Epithelial cell of esophagus (primary cell): ENCODE results near the gene ATP11B.
"Not testable (repeated sequence)": the region's sequence is repeated elsewhere in the genome, so short reads cannot be mapped to it uniquely, and the experiment has no call there.

Source experiments
- DNase-seq: peaks from one replicate; pipeline ENCODE4 v3.0.0; 2010; ENCODE audit warnings: low read depth
- H3K4me3 ChIP-seq: 2 replicates; pipeline ENCODE4 v1.5.1; 2011; ENCODE audit warnings: mild to moderate bottlenecking, low read length, control low read depth
- CTCF ChIP-seq: IDR thresholded peaks from 2 replicates; pipeline ENCODE4 v1.5.1; 2011; ENCODE audit warnings: low read depth, mild to moderate bottlenecking, low read length, control low read depth, inconsistent platforms; ENCODE audit not compliant: insufficient read depth; ENCODE audit errors: missing control alignments

Gene ATP11B

GRCh38 chr3:182794455-182795388, 1.4 kb downstream of the ATP11B start:
- TF ChIP-seq CTCF: no peak
- peak; percentile 4 for DNase-seq
- peak overlapping the region; percentile 94 for H3K4me3 ChIP-seq

DNA sequence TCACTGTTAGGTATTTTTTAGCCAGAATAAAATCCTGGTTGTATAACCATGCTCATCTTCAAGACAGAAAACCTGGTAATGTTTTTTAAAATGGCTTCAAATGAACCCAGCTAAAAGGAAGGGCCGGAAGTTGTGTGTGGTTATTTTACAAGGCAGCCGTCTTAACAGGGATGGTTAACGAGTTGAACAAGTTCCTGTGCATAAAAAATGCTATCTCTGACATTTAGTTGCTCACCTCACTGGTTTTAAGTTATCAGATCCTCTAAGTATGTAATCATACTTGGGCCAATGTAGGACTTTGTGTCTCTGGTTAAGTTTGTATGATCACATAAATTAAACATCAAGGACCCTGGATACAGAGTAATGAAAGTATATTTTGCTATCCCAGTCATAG, 2.1 kb downstream of the ATP11B start:
- DNase-seq: peak; percentile 78
- no peak for TF ChIP-seq CTCF
- peak overlapping the region; percentile 94 for H3K4me3 ChIP-seq

- TF ChIP-seq CTCF: no peak
- no peak for DNase-seq
- no peak overlapping the region for H3K4me3 ChIP-seq
Observed at GRCh38 chr3:182796310-182796709, 3.0 kb downstream of the ATP11B start.

GRCh38 chr3:182797876-182798275, 4.6 kb downstream of the ATP11B start:
- no peak overlapping the region for H3K4me3 ChIP-seq
- no peak for DNase-seq
- no peak for TF ChIP-seq CTCF

DNA sequence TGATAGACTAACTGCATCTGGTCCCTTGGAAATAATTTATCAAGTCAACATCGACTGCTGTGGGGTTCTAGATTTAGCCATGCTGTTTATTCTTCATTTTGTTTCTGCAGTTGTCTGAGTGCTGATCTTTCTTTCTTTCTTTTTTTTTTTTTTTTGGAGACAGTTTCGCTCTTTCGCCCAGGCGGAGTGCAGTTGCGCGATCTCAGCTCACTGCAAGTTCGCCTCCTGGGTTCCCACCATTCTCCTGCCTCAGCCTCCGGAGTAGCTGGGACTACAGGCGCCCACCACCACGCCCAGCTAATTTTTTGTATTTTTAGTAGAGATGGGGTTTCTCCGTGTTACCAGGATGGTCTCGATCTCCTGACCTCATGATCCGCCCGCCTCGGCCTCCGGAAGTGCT, 5.8 kb downstream of the ATP11B start:
- H3K4me3 ChIP-seq, DNase-seq: not testable (repeated sequence)

- no peak for TF ChIP-seq CTCF
- no peak for DNase-seq
- no peak overlapping the region for H3K4me3 ChIP-seq
Observed at GRCh38 chr3:182800508-182800907, 7.2 kb downstream of the ATP11B start.

DNA sequence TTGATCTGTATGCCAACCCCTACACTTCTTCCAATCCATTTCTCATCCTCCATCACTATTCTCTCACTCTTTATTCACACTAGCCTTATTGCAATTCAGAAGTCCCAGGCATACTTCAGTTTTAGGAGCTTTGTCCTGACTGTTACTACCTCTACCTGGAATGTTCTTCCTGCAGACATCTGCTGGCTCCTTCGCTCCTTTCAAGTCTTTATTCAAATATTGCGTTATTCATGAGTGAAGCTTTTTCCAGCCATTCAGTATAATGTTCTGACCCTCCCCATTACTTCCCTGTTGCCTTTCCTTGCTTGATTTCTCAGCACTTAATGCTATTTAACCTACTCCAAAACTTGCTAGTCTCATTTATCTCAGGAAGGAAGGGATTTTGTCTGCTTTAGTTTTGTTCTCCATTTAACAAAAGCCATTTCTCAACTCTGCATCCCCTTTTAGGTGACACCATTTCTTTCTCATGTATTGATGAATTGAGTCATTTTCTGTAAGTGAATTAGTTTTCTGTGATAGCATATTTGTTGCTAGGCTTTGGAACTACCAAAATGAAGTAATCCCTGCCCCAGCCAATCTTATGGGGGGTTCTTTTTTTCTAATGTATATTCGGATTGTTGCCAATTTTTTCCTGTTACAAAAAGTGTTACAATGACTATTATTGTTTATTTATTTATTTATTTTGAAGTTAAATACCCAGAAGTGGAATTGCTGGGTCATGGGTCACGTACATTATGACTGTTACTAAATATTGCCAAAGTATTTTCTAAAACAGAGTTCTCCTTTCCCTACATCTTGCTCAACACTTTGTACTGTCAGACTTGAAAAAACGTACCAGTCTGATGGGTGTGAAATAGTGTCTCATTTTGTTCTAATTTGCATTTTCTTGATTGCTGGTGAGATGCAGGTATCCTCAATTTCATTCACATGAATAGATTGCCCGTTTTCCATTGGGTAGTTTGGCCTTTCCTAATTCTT, 9.4 kb downstream of the ATP11B start:
- DNase-seq: peak; percentile 79
- no peak overlapping the region for H3K4me3 ChIP-seq
- no peak for TF ChIP-seq CTCF
